Skin epidermis (tissue), 12 donors: ENCODE results near the gene RNF112.
"Not testable (repeated sequence)": the region's sequence is repeated elsewhere in the genome, so short reads cannot be mapped to it uniquely, and the experiment has no call there.

Source experiments
- H3K27ac ChIP-seq, 21 experiments: fragments of 200-600 bp; sonication (generic) in 11 of 21; one replicate each; pipeline ENCODE4 v1.5.0; 2020; ENCODE audit warnings: mild to moderate bottlenecking in 3 of 21, inconsistent platforms in 2 of 21, moderate library complexity in 2 of 21
- H3K4me3 ChIP-seq, 7 experiments: fragments of 200-600 bp; sonication (generic) in 2 of 7; one replicate each; pipeline ENCODE4 v1.5.0; 2020; ENCODE audit warnings: inconsistent platforms in 2 of 7, mild to moderate bottlenecking in 2 of 7, moderate library complexity in 1 of 7

RNF112 gene

DNA sequence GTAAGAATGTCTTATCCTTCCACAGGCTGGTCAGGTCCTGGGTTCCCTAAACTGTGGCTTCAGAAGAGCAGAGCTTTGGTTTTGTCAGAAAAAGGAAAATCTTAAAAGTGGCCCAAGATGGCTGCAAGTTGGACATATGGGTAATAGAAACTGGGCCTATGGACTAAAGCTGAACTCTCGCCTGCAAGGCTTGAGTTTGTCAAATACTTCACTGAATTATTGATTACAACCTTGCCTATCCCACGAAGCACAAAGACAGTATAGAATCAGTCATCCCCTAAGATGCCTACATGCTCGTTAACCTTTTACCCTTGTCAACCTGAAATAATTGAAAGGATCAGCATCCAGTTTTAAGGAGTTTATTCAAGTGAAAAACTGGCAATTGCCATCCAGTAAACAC, 20.7 kb downstream of the RNF112 start:
- H3K4me3 ChIP-seq, result no peak overlapping the region
- no peak overlapping the region for H3K27ac ChIP-seq

GRCh38 chr17:19433255-19433654, 22.2 kb downstream of the RNF112 start:
- no peak overlapping the region for H3K4me3 ChIP-seq
- H3K27ac ChIP-seq, result no peak overlapping the region

DNA sequence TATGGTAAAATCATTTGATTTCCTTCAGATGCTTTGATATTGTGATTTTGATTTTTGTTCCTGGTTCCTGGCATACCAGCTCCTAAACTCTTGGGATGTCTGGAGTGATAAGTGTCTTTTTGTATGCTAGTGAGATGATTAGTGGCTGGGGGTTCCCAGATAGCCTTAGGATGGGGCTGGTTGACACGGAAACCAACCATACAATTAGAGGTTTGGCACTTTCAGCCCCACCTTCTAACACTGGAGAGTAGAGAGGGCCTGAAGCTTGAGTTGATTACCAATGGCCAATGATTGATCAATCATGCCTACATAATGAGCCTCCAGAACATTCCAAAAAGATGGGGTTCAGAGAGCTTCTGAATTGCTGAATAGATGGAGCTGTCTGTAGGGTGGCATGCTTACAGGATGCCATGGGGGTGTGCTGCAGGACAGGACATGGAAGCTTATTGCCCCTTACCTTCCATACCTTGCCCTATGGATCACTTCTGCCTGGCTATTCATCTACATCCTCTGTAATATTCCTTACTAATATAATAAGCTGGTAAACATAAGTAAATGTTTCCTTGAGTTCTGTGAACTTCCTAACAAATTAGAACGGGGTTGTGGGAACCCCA, 22.8 kb downstream of the RNF112 start:
- H3K27ac ChIP-seq, result no peak overlapping the region
- no peak overlapping the region for H3K4me3 ChIP-seq

DNA sequence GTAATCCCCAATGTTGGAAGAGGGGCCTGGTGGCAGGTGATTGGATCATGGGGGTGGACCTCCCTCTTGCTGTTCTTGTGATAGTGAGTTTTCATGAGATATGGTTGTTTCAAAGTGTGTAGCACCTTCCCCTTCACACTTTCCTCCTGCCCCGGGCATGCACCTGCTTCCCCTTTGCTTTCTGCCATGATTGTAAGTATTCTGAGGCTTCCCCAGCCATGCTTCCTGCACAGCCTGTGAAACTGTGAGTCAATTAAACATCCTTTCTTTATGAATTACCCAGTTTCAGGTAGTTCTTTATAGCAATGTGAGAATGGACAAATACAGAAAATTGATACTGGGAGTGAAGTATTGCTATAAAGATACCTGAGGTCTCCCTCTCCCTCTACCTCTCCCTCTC, 29.4 kb downstream of the RNF112 start:
- no peak overlapping the region for H3K4me3 ChIP-seq
- H3K27ac ChIP-seq, result no peak overlapping the region

- not testable (repeated sequence) for H3K4me3 ChIP-seq, H3K27ac ChIP-seq
Measured at GRCh38 chr17:19441288-19441687, 30.3 kb downstream of the RNF112 start.

- Histone ChIP-seq H3K27ac (no peak overlapping the region), H3K4me3 (no peak overlapping the region)
Measured at GRCh38 chr17:19442731-19443130, 31.7 kb downstream of the RNF112 start.

GRCh38 chr17:19443148-19443547, 32.1 kb downstream of the RNF112 start:
- H3K4me3 ChIP-seq, result no peak overlapping the region
- H3K27ac ChIP-seq, result no peak overlapping the region

- H3K27ac ChIP-seq, result no peak overlapping the region
Measured at GRCh38 chr17:19445105-19445504, 34.1 kb downstream of the RNF112 start.

DNA sequence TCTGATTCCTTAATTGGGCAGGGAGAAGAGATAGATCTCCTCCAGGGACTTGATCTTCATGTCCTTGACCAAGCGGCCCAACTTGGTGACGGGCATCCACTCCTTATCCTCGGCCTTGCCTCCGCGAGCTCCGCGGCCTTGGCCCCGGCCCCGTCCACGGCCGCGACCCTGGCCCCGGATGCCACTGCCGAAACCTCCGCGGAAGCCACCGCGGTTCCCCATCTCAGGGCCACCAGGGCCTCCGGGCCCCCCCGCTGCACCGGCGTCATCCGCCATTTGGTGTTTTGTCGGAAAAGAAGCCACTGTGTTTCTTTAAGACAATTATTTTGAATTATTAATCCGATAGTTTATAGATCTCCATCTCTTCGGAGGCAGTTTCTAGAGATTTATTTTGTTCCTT, 35.5 kb downstream of the RNF112 start:
- peak overlapping the region in 7 of 21 experiments; percentile 61 to 77 (median 68) for H3K27ac ChIP-seq
- H3K4me3 ChIP-seq, result not testable (repeated sequence)

More at GRCh38 chr17:19445105-19445504, 34.1 kb downstream of the RNF112 start:
- H3K4me3 ChIP-seq, result no peak overlapping the region

DNA sequence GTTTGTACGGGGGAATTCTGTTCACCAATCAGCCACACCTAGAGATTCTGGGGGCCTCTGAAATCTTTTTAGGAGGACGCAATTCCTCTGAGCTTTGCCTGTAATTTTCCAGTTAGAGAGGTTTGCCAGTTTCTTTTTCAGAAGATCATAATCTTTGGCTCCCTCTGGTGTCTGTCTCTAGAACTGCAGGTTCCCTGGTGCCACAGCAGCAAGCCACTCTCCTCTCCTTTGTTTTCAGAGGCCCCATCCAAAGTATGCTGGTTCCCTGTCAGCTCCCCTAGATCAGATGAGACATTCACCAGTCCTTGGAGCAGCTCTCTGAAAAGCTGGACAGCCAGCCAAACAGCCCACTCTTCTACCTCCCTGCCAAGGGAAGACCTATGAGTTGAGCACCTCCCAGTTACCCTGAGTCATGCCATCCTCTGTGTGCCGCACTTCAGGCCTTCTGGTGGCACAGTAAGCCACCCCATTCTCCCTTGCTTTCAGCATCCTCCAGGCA, 36.1 kb downstream of the RNF112 start:
- Histone ChIP-seq H3K27ac (peak overlapping the region in 17 of 21 experiments; percentile 4 to 77 (median 65)), H3K4me3 (no peak overlapping the region)

DNA sequence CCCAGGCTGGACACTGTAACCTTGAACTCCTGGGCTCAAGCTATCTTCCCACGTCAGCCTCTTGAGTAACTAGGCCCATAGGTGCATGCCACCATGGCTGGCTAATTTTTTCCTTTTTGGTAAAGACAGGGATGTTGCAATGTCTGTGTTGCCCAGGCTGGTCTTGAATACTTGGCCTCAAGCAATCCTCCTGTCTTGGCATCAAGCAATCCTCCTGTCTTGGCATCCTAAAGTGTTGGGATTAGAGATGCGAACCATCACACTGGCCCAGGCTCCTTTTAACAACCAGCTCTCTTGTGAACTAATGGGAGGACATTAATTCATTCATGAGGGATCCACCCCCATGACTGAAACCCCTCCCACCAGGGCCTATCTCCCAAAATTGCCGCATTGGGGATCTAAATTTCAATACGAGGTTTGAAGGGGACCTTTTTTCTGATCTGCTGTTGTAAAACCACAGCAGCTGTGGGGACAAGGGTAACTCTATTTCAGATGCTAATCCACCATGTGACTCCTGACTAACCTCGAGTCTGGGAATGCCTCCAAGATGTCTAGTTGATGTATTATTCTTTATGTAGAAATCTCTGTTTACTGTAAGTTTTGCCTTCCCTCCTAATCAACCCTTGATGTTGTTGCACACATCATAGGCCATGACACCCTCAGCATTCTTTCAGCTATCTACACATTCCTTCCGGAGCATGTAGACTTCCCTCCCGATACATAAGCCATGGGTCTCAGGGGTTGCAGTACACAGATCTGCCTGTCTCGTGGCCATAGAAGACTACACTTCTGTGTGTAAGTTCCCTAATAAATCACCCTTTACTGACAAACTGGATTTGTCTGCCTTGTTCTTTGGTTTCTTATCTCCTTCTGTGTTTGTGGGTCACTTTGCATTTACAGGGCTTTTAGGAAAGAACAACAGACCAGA, 37.6 kb downstream of the RNF112 start:
- peak overlapping the region in 19 of 21 experiments; percentile 4 to 77 (median 66) for H3K27ac ChIP-seq
- no peak overlapping the region for H3K4me3 ChIP-seq

- peak overlapping the region in 10 of 21 experiments; percentile 13 to 70 (median 64) for H3K27ac ChIP-seq
- H3K4me3 ChIP-seq, result no peak overlapping the region
Measured at GRCh38 chr17:19449656-19450055, 38.6 kb downstream of the RNF112 start.

DNA sequence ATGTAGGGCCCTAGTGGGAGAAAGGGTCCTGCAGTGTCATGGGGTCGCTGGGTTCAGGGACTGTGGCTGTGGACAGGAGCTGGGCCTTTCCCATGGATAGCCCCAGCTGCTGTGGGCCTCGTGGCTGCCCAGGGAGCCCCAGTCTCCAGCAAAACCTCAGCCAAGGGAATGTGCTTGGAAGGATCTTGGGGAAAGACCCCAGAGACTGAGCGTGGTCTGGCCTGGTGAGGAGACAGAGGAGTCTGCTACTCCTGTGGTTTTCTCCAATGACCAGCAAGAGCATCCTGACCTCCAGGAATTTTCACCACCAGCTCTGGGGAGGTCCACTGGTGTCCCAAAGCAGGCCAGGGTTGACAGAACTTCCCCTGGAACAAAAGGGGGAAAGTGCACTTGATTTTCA, 42.3 kb downstream of the RNF112 start:
- Histone ChIP-seq H3K4me3 (no peak overlapping the region), H3K27ac (no peak overlapping the region)

- Histone ChIP-seq H3K4me3 (no peak overlapping the region), H3K27ac (no peak overlapping the region)
Measured at GRCh38 chr17:19454074-19454473, 43.0 kb downstream of the RNF112 start.

DNA sequence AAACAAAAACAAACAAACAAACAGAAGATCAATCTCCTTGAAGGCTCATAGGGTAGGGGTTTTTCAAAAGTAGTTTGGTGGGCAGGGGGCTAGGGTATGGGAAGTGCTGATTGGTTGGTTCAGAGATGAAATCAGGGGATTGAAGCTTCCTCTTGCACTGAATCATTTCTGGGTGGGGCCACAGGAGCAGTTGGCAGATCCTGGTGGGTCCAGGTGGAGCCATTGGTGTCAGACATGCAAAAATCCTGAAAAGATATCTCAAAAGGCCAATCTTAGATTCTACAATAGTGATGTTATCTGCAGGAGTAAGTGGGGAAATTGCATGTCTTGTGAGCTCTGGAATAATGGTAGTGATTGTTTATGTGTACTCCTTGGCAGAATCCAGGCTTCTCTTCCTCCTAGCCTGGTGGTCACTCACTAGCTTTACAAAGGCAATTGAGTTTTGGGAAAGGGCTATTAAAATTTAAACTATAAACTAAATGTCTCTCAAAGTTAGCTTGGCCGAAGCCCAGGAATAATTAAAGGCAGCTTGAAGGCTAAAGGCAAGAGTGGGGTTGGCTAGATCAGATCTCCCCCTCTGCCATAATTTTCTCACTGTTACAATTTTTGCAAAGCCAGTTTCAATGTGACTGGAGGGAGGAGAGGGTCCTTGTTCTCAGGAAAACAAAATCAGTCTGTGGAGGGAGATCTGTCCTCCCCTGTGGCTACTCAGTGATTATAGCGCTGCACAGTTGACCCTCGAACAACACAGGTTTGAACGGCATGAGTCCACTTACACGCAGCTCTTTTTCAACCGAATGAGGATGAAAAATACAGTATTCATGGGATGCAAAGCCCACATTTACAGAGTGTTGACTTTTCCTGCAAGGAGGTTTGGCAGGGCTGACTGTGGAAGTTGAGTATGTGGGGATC, 45.2 kb downstream of the RNF112 start:
- H3K27ac ChIP-seq, result no peak overlapping the region
- H3K4me3 ChIP-seq, result no peak overlapping the region

- Histone ChIP-seq H3K27ac (no peak overlapping the region), H3K4me3 (no peak overlapping the region)
Measured at GRCh38 chr17:19457046-19457445, 46.0 kb downstream of the RNF112 start.

DNA sequence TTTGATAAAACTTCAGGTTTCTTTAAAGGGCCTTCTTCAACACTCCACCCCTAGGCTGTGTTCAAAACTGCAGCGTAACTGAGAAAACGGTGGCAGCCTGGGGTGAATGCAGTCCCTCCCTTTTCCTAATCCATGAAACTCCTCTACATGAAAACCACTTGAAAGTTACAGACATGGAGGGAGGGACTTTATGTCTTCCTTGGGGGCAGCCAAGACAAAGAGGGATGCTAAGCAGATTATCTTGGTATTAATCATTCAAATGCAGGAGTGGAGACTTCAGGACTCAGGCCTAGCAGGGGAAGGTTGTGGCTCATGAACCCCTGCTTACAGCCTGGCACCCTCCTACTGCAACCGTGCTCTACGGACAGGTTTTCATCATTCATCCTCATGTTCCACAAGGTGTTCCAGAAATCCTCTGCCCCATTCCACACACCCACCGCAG, 46.8 kb downstream of the RNF112 start:
- no peak overlapping the region for H3K27ac ChIP-seq

GRCh38 chr17:19458481-19458880, 47.4 kb downstream of the RNF112 start:
- not testable (repeated sequence) for H3K4me3 ChIP-seq, H3K27ac ChIP-seq

More for the DNA sequence above, 46.8 kb downstream of the RNF112 start:
- no peak overlapping the region for H3K4me3 ChIP-seq

GRCh38 chr17:19459018-19459655, 48.1 kb downstream of the RNF112 start:
- H3K27ac ChIP-seq, H3K4me3 ChIP-seq: not testable (repeated sequence)
